ENCODE measurements around the gene ST6GALNAC4. TPM values are rescaled to one million over a fixed set of nuclear protein-coding genes. Genes with fewer than 3 reads are reported as not detected.
A peak's percentile ranks its signal among the peaks of the same experiment; 100 is the strongest.

The ST6GALNAC4 gene
- total and polyA plus RNA-seq, 10 of the 15 experiments (the other 5 are each of a cell fraction or from before 2014, with no cell fraction given) = 4.2 to 63.2 (median 35.2) TPM

GRCh38 chr9:127899128-127899943, 17.5 kb downstream of the ST6GALNAC4 start, which contains the start of gene ST6GALNAC6:
Gene ST6GALNAC6, minus strand, starts transcription at chr9:127899603. Its CDS starts 1,622 bp downstream, at chr9:127897981.
- in situ Hi-C loops (cut with MboI) = no loop called here
- Histone ChIP-seq H3K79me2 (ENCODE audit: control insufficient read depth, insufficient read depth, low read length) (peaks cover 5% of the 10 kb centered on the region), H3K4me2 (ENCODE audit: control insufficient read depth, insufficient read depth) (peak within 1 kb of the TSS; percentile 92), H3K27me3 (replicated peaks in 1 of 2; ENCODE audit: control insufficient read depth in 2 of 2, insufficient read depth in 2 of 2, low read length in 1 of 2) (no peaks in the 10 kb centered on the region), H3K9ac (ENCODE audit: control insufficient read depth, insufficient read depth, low read length) (peak within 1 kb of the TSS; percentile 88), H3K36me3 (ENCODE audit: control insufficient read depth in 2 of 2, insufficient read depth in 2 of 2, low read length in 1 of 2) (peaks cover under 1 to 5% of the 10 kb centered on the region in 2 experiments; a peak in 3 of 4 replicates), H4K20me1 (ENCODE audit: control insufficient read depth, insufficient read depth) (no peaks in the 10 kb centered on the region), H3K27ac (ENCODE audit: control insufficient read depth, insufficient read depth) (peak within 1 kb of the TSS; percentile 65; the same call in 1 of the 2 replicates), H2AFZ (ENCODE audit: control insufficient read depth, low read depth, low read length) (peak within 1 kb of the TSS; percentile 81), H3K9me3 (replicated peaks; ENCODE audit: control insufficient read depth, insufficient read depth, low read length) (peaks cover 2% of the 10 kb centered on the region; the same call in 2 of the 3 replicates), H3K4me1 (ENCODE audit: control insufficient read depth, insufficient read depth, low read length) (peaks cover 49% of the 10 kb centered on the region), H3K4me3 (peak within 1 kb of the TSS; percentile 91)
- SMC1A ChIA-PET (ENCODE audit: uncharacterized antibody, unreplicated experiment) = interaction anchor here (1.0 to 4.8 kb wide), 4 partner anchors 10 to 207 kb away, joined by 3 to 36 read pairs (median 5); partner anchors contain the start of gene ST6GALNAC4
- POLR2A ChIA-PET = interaction anchor here (0.9 to 11.0 kb wide), 6 partner anchors 10 to 229 kb away, joined by 3 to 166 read pairs (median 3); partner anchors contain the start of genes CDK9, SH2D3C and ST6GALNAC4
- ATAC-seq = peak; percentile 76
- 2% methylated on average over 42 of the region's 89 CpGs for WGBS (ENCODE audit: insufficient coverage, insufficient replicate concordance, low lambda C conversion rate, missing lambda C conversion rate)
- no peak for DNase-seq (ENCODE audit: low read depth, low spot score)
- no peak for FAIRE-seq
- intact Hi-C loops (cut with micrococcal nuclease; ENCODE audit: unreplicated experiment) = no loop called here
- BruUV-seq (replicated peaks) = no TSS peak
- RAD21 ChIA-PET (ENCODE audit: unreplicated experiment) = interaction anchor here (1.3 to 10.1 kb wide), 2 partner anchors 14 to 17 kb away, joined by 3 to 92 read pairs; partner anchors contain the start of gene ST6GALNAC4
- CTCF ChIA-PET = interaction anchor here (0.6 to 4.5 kb wide), 6 partner anchors 11 to 742 kb away, joined by 3 to 24 read pairs (median 4); no protein-coding TSS in a partner anchor
- TF ChIP-seq MYB (IDR thresholded peaks at IDR 0.05; ENCODE audit: borderline replicate concordance, low read depth, low read length) (no peak), ATF3 (IDR thresholded peaks at IDR 0.05; ENCODE audit: borderline replicate concordance, extremely low read depth, low read depth, low read length) (no peak), BCL3 (IDR thresholded peaks at IDR 0.05; ENCODE audit: borderline replicate concordance, insufficient read depth, low read depth, low read length, poor library complexity, severe bottlenecking) (peak; percentile 39), EP300 (IDR thresholded peaks at IDR 0.05; ENCODE audit: borderline replicate concordance in 1 of 2, control insufficient read depth in 1 of 2, low read depth in 2 of 2, low read length in 2 of 2) (no peak), BCLAF1 (IDR thresholded peaks at IDR 0.05) (no peak), SREBF2 (IDR thresholded peaks at IDR 0.05; ENCODE audit: low read length) (no peak), TAF1 (IDR thresholded peaks at IDR 0.05; ENCODE audit: borderline replicate concordance, low read depth, low read length) (0 out of 2 replicates have a peak, but pooled peaks have one; percentile 42), IKZF1 (conservative IDR thresholded peaks at IDR 0.05) (no peak), YBX1 (IDR thresholded peaks at IDR 0.05) (no peak), RCOR1 (conservative IDR thresholded peaks at IDR 0.05; ENCODE audit: low read depth, low read length) (no peak), E2F8 (IDR thresholded peaks at IDR 0.05; ENCODE audit: low read depth, partially characterized antibody) (no peak)
